HFFc6 (cell line): ENCODE measurements around the gene PYGO2. TPM values are rescaled to one million over a fixed set of nuclear protein-coding genes. Genes with fewer than 3 reads are reported as not detected.
A peak's percentile ranks its signal among the peaks of the same experiment; 100 is the strongest.

Experiments used
- DNase-seq: peaks from one replicate; pipeline ENCODE4 v3.0.0-alpha.2; 2018
- H3K27ac Mint-ChIP-seq: 2 replicates; pipeline ENCODE4 v1.8.0; 2020; ENCODE audit warnings: mild to moderate bottlenecking, mixed read lengths
- H3K27me3 Mint-ChIP-seq: 2 replicates; pipeline ENCODE4 v1.8.0; 2021; ENCODE audit warnings: mild to moderate bottlenecking, moderate library complexity, mixed read lengths; ENCODE audit not compliant: insufficient read depth
- H3K36me3 Mint-ChIP-seq: 2 replicates; pipeline ENCODE4 v1.8.0; 2021; ENCODE audit warnings: low read depth, mixed read lengths
- H3K4me1 Mint-ChIP-seq: 2 replicates; pipeline ENCODE4 v1.8.0; 2020; ENCODE audit warnings: low read depth, mixed read lengths
- H3K4me3 Mint-ChIP-seq: 2 replicates; pipeline ENCODE4 v1.8.0; 2020; ENCODE audit warnings: mild to moderate bottlenecking, moderate library complexity, mixed read lengths
- H3K9me3 Mint-ChIP-seq: 2 replicates; pipeline ENCODE4 v1.8.0; 2020; ENCODE audit warnings: mild to moderate bottlenecking, mixed read lengths
- total RNA-seq, 6 experiments: library from RNA; stranded (reverse); fragmentation: NEBNext Ultra II Directional; extraction: Animal tissue kit (Norgen Biotek cat#: 25700); gene quantifications; 2 replicates in 1 of 6; 3 replicates in 5 of 6; pipeline ENCODE4 v1.2.3, GENCODE V29; 2021
- TF ChIP-seq, protein P1 (sequence below): fragments of 200-600 bp; sonication (generic); IDR thresholded peaks from 2 replicates; pipeline ENCODE4 v1.5.0; 2021; ENCODE audit warnings: antibody characterized with exemption, mild to moderate bottlenecking

The PYGO2 gene
- total RNA-seq, 6 experiments from 2014 or later, result 19.9 to 23.7 (median 21.3) TPM

DNA sequence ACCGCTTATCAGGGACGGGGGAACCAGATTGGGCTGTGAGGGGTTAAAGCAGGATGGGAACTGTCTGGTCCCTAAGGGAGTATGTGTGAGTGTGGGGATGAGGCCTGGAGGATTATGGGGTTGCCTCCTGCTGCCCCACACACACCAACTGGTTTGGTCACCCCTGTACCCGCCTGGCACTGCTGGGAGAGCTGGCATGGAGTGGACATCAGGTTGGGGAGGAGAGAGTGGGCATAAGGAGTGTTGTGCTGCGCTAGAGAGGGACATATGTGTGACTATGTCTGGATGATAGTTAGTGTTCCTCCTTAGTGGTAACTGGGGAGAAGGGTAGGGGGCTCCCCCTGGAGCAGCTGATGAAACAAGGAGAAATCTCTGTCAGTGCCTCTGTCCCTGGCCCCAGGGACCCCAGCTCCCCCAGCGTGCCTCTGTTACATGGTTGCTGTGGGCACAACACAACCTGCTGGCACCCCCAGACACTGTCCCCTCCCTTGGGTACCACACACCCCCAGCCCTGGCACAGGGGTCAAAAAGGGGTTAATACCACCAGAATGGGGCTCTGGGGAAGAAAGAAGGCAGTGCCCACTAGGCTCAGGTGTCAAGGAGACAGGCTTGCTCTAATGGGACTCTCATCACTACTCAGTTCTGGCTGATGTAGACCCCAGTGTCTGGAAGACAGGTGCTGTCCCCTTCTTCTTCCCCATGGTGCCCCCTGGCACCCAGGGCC, 42.9 kb upstream of the PYGO2 start:
- Mint-ChIP-seq H3K27ac (peak overlapping the region; percentile 83), H3K4me1 (peaks cover 31% of the 10 kb centered on the region), H3K9me3 (no peaks in the 10 kb centered on the region), H3K4me3 (peak overlapping the region; percentile 94), H3K36me3 (no peaks in the 10 kb centered on the region), H3K27me3 (no peaks in the 10 kb centered on the region; the same call in 1 of the 2 replicates)
- no peak for DNase-seq
- TF ChIP-seq, protein P1, sequence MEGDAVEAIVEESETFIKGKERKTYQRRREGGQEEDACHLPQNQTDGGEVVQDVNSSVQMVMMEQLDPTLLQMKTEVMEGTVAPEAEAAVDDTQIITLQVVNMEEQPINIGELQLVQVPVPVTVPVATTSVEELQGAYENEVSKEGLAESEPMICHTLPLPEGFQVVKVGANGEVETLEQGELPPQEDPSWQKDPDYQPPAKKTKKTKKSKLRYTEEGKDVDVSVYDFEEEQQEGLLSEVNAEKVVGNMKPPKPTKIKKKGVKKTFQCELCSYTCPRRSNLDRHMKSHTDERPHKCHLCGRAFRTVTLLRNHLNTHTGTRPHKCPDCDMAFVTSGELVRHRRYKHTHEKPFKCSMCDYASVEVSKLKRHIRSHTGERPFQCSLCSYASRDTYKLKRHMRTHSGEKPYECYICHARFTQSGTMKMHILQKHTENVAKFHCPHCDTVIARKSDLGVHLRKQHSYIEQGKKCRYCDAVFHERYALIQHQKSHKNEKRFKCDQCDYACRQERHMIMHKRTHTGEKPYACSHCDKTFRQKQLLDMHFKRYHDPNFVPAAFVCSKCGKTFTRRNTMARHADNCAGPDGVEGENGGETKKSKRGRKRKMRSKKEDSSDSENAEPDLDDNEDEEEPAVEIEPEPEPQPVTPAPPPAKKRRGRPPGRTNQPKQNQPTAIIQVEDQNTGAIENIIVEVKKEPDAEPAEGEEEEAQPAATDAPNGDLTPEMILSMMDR, result no peak

DNA sequence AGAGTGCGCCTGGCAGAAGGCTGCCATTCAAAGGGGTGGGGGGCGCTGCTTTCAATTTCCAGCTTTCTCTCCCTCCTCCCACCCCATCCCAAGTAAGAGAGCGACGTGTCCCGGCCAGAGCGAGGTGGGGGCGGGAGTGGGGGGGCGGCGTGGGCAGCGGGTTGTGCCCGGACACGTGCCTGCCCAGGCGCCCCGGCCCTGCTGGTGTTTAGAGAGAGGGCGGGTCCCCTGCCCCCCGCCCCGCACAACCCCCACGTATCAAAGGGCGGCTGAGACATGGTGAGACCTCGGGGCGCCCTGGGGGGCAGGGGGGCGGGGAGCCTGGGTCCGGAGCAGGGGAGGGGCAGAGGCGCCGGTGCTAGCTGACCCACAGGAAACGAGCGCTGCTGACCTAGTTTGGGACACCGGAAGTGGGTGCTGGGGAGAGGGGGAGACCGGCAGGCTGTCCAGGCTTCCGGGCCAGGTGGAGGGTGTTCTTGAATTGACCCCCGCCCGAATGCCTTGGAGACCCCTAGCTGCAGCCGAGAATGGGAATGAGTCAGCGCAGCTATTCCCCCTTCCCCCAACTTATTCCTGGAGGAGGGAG, 42.3 kb upstream of the PYGO2 start:
- DNase-seq, result peak; percentile 33
- no peaks in the 10 kb centered on the region; the same call in 1 of the 2 replicates for H3K27me3 Mint-ChIP-seq
- H3K27ac Mint-ChIP-seq, result peak overlapping the region; percentile 83
- no peaks in the 10 kb centered on the region for H3K9me3 Mint-ChIP-seq
- TF ChIP-seq, protein P1, result no peak; the same call in 1 of the 2 replicates
- peak overlapping the region; percentile 94 for H3K4me3 Mint-ChIP-seq
- H3K4me1 Mint-ChIP-seq, result peaks cover 35% of the 10 kb centered on the region
- H3K36me3 Mint-ChIP-seq, result no peaks in the 10 kb centered on the region

DNA sequence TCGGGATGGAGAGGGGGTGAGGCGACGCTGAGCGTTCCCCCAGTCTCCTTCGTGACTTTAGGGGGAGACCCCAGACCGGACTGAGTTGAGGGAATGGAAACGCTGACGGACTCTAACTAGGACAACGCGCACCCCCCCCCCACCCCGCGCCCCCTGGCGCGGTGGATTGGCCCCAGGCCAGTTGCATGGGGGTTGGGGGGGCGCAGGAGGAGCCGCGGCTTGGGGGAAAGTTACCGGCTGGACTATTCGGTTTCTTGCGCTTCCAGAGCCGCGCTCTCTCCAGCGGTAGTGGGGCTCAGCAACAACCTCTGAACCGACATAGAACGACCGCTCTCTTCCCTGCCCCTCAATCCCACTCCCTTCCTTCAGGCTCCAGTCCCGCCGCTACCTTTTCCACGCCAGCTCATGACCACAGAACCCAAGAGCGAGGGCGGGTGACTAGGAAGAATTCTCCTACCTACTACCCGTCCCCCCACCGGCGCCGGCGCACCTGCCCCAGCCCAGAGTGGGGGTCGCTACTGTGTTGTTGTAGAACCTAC, 41.7 kb upstream of the PYGO2 start:
- Mint-ChIP-seq H3K36me3 (no peaks in the 10 kb centered on the region), H3K27me3 (no peaks in the 10 kb centered on the region; the same call in 1 of the 2 replicates), H3K27ac (peak overlapping the region; percentile 83), H3K4me1 (peaks cover 37% of the 10 kb centered on the region), H3K4me3 (peak overlapping the region; percentile 94), H3K9me3 (no peaks in the 10 kb centered on the region)
- TF ChIP-seq, protein P1, result no peak
- no peak for DNase-seq

DNA sequence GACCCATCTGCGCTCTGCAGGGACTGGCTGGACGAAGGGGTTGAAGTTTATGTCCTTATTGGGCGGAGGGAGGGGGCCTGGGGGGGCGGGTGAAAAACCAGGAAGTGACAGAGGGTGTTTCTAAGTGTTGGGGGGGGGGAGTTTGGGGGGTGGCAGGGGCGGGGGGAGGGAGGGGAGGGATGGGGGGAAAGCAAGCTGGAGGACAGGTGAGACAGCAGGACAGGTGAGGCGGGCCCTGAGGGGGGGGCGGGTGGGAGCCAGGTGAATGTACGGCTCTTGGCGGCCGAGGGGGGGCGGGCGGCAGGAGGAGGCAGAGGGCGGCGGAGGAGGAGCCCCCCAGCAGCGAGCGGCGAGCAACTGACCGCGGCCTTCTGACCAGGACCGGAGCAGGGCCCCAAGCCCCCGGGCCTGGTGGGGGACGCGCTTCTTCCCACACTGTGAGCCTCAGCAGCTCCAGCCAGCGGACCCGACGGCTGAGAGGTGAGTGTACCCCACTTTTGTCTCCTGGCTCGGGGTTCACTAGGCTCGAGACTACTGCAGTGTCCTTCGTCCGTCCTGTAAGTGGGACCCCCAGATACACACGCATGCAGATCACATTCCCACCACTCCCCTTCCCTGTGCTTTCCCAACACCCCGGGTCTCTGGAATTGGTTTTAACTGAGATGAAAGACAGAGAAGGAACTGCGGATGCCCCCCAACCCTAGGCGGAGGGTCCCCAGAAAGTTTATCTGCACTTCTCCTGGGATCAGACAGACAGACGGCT, 41.1 kb upstream of the PYGO2 start, which contains the start of gene ZBTB7B:
TSS of gene ZBTB7B (plus strand) at position 339 of the 763 bp plus-strand sequence. CDS start 11,859 bp downstream, outside the sequence.
- no peaks in the 10 kb centered on the region; the same call in 1 of the 2 replicates for H3K27me3 Mint-ChIP-seq
- H3K36me3 Mint-ChIP-seq, result no peaks in the 10 kb centered on the region
- TF ChIP-seq, protein P1, result no peak
- H3K4me1 Mint-ChIP-seq, result peaks cover 37% of the 10 kb centered on the region
- no peaks in the 10 kb centered on the region for H3K9me3 Mint-ChIP-seq
- peak within 1 kb of the TSS; percentile 94 for H3K4me3 Mint-ChIP-seq
- DNase-seq, result no peak
- H3K27ac Mint-ChIP-seq, result peak within 1 kb of the TSS; percentile 83
